Transverse colon (tissue), 3 donors: ENCODE data around the gene JPH3.

Source experiments
- POLR2A ChIP-seq: fragments of 450-650 bp; IDR thresholded peaks from one replicate; pipeline ENCODE4 v1.6.1; 2016; ENCODE audit warnings: antibody characterized with exemption, mild to moderate bottlenecking, moderate library complexity
- TF ChIP-seq, protein P1 (sequence below), 5 experiments: fragments of 200-600 bp in 3 of 5; fragments of 450-650 bp in 2 of 5; sonication (generic) in 3 of 5; IDR thresholded peaks; 1 replicate in 2 of 5; 2 replicates in 3 of 5; pipeline ENCODE4 v1.5.1; 2016 to 2017; ENCODE audit warnings: antibody characterized with exemption in 5 of 5, inconsistent platforms in 3 of 5, mild to moderate bottlenecking in 2 of 5, moderate library complexity in 1 of 5

DNA sequence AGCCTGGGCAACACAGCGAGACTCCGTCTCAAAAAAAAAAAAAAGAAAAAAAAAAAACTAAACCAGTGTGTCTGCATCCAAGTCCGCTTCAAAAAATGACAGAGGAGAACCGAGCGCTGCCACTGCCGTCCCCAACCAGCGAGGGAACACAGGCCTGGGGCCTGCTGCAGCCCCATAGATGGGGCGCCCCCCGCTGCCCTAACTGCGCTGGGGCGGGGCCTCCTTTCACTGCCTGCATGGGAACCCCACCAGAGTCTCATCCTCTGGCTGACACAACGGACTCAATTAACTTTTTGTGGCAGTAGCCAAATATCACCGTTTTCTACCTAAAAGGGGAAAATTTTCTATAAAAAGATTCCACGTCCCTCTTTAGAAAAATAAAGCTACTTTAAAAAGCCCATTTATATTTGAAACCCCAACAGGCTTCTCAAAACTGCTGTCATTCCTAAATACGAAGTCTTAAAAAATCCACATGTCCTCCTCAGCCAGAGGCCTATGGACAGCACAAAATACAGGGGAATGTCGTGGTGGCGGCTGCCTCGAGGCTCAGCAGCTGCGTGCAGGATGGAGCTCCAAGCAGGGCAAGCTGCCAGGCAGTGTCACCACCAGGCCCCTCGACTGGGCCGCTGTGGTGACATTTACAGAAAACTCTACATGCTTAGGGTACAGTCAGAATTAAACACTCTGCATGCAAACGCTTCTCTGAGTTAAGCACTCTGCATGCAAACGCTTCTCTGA is 133.1 kb downstream of the JPH3 start:
- TF ChIP-seq POLR2A = no peak
- TF ChIP-seq, protein P1, sequence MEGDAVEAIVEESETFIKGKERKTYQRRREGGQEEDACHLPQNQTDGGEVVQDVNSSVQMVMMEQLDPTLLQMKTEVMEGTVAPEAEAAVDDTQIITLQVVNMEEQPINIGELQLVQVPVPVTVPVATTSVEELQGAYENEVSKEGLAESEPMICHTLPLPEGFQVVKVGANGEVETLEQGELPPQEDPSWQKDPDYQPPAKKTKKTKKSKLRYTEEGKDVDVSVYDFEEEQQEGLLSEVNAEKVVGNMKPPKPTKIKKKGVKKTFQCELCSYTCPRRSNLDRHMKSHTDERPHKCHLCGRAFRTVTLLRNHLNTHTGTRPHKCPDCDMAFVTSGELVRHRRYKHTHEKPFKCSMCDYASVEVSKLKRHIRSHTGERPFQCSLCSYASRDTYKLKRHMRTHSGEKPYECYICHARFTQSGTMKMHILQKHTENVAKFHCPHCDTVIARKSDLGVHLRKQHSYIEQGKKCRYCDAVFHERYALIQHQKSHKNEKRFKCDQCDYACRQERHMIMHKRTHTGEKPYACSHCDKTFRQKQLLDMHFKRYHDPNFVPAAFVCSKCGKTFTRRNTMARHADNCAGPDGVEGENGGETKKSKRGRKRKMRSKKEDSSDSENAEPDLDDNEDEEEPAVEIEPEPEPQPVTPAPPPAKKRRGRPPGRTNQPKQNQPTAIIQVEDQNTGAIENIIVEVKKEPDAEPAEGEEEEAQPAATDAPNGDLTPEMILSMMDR (IDR thresholded peaks at IDR 0.05) = no peak
